NCI-H526 treated with DMSO at 0.1 percent for 48 hours (cell line): Measurements from ENCODE around the gene ANO2.

ENCODE experiments used
- DNase-seq: peaks from one replicate; lab custom pipeline; 2025; lab: John Stamatoyannopoulos, UW

Gene ANO2

GRCh38 chr12:5581616-5582015 is 363.4 kb downstream of the ANO2 start:
- DNase-seq: no peak

- no peak for DNase-seq
These were observed 364.0 kb downstream of the ANO2 start for GRCh38 chr12:5581019-5581418.

GRCh38 chr12:5578775-5579174 is 366.3 kb downstream of the ANO2 start:
- no peak for DNase-seq

GRCh38 chr12:5577741-5578140 is 367.3 kb downstream of the ANO2 start:
- no peak for DNase-seq

- DNase-seq: no peak
These were observed 367.8 kb downstream of the ANO2 start for GRCh38 chr12:5577211-5577612.

GRCh38 chr12:5575987-5576386 is 369.1 kb downstream of the ANO2 start:
- no peak for DNase-seq

DNA sequence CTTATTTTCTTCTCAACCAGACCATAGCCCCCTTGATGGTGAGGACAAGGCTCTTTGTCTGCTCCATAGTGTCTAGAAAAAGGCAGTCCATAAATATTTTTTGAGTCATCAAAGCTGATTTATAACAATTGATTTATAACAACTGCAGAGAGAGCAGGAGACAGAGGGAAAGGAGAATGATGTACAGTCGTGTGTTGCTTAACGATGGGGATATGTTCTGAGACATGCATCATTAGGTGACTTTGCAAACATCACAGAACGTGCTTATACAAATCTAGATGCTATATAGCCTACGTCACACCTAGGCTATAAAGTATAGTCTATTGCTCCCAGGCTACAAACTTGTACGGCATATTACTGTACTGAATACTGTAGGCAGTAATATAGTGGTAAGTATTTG is 369.8 kb downstream of the ANO2 start:
- DNase-seq: no peak

GRCh38 chr12:5573390-5573789 is 371.7 kb downstream of the ANO2 start:
- DNase-seq: no peak

DNA sequence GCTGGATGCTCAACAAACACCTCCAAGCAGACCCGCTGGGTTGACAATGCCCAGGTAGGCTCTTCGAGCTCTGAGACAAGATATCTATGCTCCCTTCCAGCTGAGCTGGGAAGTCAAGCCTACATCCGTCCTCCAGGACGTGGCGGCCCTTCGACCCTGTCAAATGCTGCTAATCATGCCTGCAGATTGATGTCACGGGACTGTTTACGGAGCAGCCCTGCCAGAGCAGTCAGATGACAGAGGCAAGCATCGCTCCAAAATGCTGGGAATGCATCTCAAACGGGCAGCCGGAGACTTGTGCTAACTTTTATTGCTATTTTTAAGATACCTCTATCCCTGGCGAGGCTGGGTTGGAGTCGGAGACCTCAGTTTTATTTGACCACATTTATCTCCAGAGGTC is 373.9 kb downstream of the ANO2 start:
- no peak for DNase-seq

- DNase-seq: no peak
These were observed 374.6 kb downstream of the ANO2 start for GRCh38 chr12:5570416-5570815.

DNA sequence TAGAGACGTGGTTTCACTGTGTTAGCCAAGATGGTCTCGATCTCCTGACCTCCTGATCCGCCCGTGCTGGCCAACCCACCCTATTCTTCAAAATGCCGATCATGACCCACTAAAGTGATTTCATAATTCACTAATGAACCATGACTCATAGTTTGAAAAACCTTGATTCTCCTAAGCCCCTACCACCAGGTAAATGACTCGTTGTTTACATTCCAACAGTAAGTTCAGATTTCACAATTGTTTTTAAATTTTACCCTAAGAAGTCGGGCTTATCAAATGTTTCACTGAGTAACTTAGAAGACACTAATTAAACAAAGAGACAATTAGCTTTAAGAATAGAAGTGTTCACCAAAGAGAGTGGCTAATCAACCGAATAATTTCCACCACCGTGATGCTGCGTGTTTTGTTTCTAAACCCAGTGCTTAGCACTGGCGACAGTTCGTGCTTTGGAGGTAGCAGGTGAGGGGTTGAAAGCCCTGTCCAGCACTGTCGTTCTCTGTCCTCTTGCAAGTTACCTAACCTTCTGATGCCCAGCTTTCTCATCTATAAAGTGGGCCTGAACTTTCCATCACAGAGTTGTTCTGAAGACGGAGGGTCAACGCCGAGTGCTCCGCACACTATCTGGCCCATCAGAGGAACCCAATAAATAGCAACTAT is 376.6 kb downstream of the ANO2 start:
- DNase-seq: no peak

- no peak for DNase-seq
These were observed 377.9 kb downstream of the ANO2 start for GRCh38 chr12:5567016-5567725.

DNA sequence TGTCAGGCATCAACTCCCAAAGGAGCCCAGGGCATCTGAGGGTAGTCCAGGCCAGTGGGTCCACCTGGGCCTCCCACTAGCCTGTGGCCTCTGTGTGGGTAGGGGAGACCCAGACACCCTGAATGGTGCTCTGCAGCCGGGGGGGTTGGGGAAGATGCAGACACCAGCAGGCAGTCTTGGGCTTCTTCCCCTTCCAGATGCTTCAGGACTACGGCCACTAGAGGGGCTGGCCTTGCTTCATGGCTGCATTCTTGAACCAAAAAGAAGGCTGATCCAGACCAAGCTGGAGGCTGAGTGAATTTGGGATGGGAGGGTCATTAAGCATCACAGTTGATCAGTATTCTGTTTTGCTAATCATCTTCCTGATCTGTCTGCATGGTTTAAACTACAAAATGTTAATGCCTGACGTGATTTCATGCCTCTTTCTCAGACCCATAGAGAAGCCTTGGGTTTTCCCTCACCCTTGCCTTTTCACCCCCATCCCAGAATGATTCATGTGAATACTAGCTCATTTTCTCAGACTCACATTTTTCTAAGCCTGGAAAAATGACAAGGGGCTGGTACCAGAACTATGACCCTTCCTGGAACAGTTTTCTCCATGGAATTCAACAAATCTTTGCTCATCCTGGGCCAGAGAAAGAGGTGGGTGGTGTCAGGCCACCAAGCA is 379.0 kb downstream of the ANO2 start:
- DNase-seq: no peak

- DNase-seq: no peak
These were observed 382.5 kb downstream of the ANO2 start for GRCh38 chr12:5562581-5562980.

DNA sequence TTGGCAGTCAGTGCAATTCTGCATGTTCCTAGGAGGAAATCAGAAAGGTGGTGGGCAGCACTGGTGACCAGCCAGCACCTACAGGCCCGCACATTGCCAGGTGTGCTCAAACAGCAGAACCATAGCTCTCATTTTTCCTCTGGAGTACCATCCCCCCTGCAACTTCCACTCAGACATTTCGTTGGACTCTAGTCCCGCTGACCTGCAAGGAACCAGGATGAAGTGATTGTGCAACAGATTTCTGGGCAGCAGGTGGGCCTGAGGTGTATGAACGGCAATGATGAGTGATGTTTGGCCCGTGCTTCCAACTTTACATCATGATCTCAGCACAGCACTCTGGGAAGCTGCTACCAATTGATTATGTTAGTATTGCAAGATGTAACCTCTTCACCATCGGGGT is 383.2 kb downstream of the ANO2 start:
- DNase-seq: no peak

DNA sequence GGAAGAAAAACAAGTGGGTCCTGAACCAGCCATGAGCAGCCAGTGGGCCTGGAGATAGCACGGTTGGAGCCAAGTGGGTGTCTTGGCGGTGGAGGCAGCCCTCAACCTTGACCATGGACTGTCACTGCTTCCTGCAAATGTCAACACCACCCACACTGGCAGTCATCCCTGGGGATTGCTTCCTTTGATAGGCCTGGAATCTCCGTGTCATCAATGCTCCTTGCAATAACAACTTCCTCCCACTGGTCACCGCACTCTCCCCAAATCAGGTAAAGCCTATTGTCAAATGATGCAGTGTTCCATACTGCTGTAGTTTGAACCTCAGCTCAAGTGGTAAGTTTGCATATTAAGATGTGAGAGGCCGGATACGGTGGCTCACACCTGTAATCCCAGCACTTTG is 384.0 kb downstream of the ANO2 start:
- no peak for DNase-seq

DNA sequence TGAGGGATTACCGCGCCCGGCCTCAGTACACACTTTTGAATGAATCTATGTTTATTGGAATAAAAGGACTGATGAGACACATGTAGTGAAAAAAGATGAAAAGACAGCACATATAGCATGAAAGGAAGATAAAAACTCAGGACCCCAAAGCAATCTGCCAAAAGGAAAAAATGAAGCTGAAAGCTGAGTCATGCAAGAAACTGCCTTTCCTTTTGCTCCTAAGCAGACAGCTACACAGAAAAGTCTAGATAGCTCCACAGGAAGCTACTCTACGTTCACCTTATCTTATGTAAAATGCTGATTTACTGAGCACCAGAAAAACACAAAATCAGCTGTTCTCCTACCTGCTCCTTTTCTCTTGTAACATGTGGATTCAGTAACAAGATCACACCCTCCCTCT is 384.8 kb downstream of the ANO2 start:
- no peak for DNase-seq

GRCh38 chr12:5557906-5558305 is 387.2 kb downstream of the ANO2 start:
- no peak for DNase-seq

DNA sequence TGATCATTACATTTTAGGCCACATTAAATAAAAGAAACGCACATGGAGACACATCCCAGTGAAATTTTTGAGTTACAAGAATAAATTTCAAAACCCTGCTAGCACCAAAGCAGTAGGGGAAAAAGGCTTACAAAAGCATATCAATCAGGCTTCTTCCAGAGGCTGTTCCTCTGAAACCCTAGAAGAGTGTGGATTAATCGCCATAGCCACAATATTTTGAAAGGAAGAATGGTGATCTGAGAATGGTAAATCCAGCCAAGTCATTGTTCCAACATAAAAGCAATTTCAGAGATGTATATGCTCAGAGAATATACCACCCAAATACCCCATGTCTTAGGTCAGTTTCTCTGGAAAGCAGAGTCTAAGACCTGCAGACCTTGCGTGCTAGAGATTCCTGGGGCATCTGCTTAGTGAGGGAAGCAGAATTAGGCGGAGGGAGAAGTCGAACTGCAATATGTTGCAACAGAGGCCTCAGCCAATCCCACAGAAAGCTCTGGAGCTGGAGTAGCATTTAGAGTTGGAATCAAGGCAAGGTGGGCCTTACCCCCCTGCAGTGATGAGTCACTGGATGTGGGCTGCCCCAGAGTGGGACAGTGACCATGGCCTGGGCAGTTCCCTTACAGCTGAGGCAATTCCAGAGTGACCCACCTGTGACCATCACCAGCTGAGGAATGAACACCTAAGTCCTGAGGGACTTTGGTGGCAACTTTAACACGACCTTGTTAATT is 387.9 kb downstream of the ANO2 start:
- no peak for DNase-seq

GRCh38 chr12:5556033-5556614 is 388.9 kb downstream of the ANO2 start:
- DNase-seq: no peak

DNA sequence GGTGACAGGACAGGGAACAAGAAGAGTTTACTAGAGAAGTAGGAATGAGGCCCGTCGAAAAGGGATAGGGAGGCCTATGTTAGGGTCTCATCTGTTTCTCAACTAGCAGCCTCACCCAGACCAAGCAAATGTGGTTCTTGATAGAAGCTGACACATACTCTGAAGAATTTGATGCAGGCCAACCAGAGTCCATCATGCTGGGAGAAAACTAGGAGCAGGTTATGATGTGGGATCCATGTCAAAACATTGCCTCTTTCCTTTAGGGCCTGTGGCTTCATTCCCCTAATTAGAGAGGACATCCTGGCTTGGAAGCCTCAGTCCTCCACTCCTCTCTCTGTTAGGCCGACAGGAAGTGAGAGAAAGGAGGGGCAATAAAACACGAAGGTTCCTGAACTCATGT is 390.3 kb downstream of the ANO2 start:
- DNase-seq: no peak

DNA sequence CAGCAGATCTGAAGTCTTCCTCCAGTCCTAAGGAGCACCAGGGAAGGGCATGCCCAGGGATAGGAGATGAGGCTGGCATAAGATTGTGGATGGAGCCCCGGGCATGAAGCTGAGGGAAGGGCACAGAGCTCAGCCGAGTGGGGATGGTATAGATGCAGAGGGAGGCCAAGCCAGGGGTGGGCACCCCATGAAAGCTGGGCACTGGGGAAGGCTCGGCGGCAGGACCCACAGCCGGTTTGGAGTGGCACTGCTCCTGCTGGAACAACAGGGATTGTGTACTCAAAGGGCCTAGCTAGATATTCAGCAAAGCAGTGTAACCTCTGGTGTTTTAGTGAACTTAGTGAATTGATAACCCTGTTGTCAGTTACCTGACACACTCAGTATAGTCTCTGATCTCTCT is 396.0 kb downstream of the ANO2 start:
- no peak for DNase-seq
